ENCODE results near the gene DNAJB5.
"Not testable (repeated sequence)": the region's sequence is repeated elsewhere in the genome, so short reads cannot be mapped to it uniquely, and the experiment has no call there.

The DNAJB5 gene

GRCh38 chr9:34998266-34998665, 8.7 kb downstream of the DNAJB5 start:
- TF ChIP-seq CTCF (IDR thresholded peaks at IDR 0.05; ENCODE audit: extremely low read depth, insufficient read depth, missing control alignments) = no peak
- no peak for DNase-seq (ENCODE audit: low spot score)
- in situ Hi-C loops (cut with MboI; ENCODE audit: low pct_unique_long_range_greater_than_20kb, low sequenced_read_pairs, unreplicated experiment) = no loop called here

DNA sequence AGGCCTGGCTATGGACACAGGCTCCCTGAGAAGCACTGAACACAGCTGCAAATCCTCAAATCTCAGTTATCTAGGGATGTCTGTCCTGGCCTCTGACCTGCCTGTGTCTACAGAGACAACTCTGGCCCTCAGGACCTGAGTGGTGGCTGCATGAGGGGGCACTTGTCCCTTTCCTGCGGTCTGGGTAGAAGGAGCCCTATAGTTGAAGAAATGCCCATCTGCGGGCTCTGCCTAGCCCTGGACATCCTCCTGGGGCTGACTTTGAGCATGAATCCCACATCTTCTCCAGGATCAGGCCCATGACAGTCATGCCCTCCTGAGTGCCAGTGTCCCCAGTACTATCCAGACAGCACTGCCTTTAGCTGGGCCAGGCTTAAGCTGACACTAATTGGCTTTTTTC, 10.0 kb downstream of the DNAJB5 start:
- no peak for TF ChIP-seq CTCF (IDR thresholded peaks at IDR 0.05; ENCODE audit: extremely low read depth, insufficient read depth, missing control alignments)
- no peak for DNase-seq (ENCODE audit: low spot score)
- in situ Hi-C loops (cut with MboI; ENCODE audit: low pct_unique_long_range_greater_than_20kb, low sequenced_read_pairs, unreplicated experiment) = no loop called here

- no peak for TF ChIP-seq CTCF (IDR thresholded peaks at IDR 0.05; ENCODE audit: extremely low read depth, insufficient read depth, missing control alignments)
- in situ Hi-C loops (cut with MboI; ENCODE audit: low pct_unique_long_range_greater_than_20kb, low sequenced_read_pairs, unreplicated experiment) = no loop called here
- DNase-seq (ENCODE audit: low spot score) = no peak
These were observed 11.2 kb downstream of the DNAJB5 start for GRCh38 chr9:35000535-35001284.

DNA sequence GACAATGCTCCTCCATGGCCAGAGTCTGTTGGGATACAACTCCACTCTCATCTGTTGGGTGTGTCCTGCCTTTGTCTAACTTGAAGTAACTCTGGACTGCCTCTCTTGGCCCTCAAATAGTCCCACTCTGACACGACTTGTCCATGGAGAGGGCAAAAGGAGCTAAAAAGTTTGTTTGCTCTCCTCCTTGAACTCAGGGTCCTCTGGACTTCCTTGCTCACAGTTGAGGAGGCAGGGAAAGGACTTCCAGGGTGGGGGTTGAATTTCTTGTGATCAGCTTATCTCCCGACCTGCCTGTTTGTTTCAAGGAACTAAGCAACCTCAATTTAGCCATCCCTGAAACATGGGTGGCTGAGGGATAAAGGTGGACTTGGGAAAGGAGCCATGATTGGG, 11.7 kb downstream of the DNAJB5 start:
- peak; percentile 2 for DNase-seq (ENCODE audit: low spot score)
- TF ChIP-seq CTCF (IDR thresholded peaks at IDR 0.05; ENCODE audit: extremely low read depth, insufficient read depth, missing control alignments) = no peak
- in situ Hi-C loops (cut with MboI; ENCODE audit: low pct_unique_long_range_greater_than_20kb, low sequenced_read_pairs, unreplicated experiment) = no loop called here

- DNase-seq (ENCODE audit: low spot score) = peak; percentile 33
- in situ Hi-C loops (cut with MboI; ENCODE audit: low pct_unique_long_range_greater_than_20kb, low sequenced_read_pairs, unreplicated experiment) = no loop called here
- no peak for TF ChIP-seq CTCF (IDR thresholded peaks at IDR 0.05; ENCODE audit: extremely low read depth, insufficient read depth, missing control alignments)
These were observed 12.4 kb downstream of the DNAJB5 start for GRCh38 chr9:35001803-35002502.

DNA sequence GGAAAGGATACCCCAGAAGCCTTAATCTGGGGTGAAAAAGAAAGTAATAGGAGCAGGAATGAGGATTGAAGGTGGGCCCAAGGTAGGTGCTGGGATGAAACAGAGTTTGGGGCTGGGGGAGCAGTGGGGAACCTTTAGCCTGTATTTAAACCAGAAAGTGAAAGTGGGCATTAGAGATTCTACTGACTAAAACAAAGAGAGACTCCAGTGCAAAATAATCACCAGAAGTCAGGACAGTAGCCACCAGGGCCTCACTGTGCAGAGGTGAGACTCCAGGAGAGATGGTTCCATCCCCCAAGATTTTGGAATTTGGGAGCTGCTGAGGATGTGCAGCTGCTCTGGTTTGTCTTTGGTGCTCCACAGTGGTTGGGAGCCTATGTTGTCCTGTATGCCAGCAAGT, 13.1 kb downstream of the DNAJB5 start:
- TF ChIP-seq CTCF (IDR thresholded peaks at IDR 0.05; ENCODE audit: extremely low read depth, insufficient read depth, missing control alignments) = no peak
- peak; percentile 18 for DNase-seq (ENCODE audit: low spot score)

DNA sequence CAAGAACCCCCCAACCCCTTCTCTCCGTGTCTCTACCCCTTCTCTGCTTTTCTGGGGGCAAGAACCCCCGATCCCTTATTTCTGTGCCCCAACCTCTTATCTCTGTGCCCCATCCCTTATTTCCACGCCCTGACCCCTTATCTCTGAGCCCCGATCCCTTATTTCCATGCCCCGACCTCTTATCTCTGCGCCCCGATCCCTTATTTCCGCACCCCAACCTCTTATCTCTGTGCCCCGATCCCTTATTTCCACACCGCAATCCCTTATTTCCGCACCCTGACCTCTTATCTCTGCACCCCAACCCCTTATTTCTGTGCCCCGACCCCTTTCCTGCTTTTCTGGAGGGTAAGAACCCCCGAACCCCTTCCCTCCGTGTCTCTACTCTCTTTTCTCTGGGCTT, 14.8 kb downstream of the DNAJB5 start:
- in situ Hi-C loops (cut with MboI; ENCODE audit: low pct_unique_long_range_greater_than_20kb, low sequenced_read_pairs, unreplicated experiment); DNase-seq (ENCODE audit: low spot score): not testable (repeated sequence)

More for the DNA sequence above, 13.1 kb downstream of the DNAJB5 start:
- in situ Hi-C loops (cut with MboI; ENCODE audit: low pct_unique_long_range_greater_than_20kb, low sequenced_read_pairs, unreplicated experiment) = no loop called here

Data from GM13977 (cell line).